ENCODE data around the gene SIRT7.

The SIRT7 gene

DNA sequence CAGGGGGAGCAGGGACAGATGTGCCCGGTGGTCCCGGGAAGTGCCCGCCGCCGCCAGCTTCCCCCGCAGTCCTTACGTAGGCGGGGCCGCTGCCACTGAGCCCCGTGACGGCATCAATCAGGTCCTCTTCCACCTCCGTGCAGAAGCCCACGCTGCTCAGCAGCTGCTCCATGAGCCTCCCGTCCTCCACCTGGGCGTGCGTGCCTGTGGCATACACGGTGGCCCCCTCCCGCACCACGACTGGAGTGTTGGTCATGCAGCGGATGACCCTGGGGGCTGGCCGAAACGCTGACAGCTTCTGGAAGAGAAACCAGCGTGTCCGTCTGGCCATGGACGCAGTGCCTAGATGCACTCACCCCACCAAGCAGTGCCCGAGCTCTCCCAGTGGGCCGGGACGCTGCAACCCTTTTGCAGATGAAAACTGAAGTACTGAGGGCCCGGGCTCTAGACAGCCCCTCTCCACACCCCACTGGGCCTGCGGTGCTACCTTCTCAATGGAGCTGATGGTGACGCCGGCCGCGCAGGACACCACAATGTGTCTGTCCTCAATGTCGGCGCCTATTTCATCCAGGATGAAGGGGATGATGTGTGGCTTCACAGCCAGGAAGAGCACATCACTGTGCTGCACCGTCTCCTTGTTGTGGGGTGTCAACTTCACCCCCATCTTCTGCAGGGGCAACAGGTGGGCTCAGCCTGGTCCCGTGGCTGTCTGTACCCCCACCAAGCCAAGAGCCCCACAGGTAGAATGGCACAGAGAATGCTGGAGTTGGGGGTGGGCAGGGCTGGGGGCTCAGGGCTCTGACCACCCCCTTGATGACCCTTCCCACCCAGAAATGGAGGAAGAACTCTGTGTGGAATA, 17.1 kb upstream of the SIRT7 start:
- DNase-seq (ENCODE audit: low read depth), result no peak
- no peak overlapping the region for H3K4me3 ChIP-seq (ENCODE audit: low read depth, low read length)
- TF ChIP-seq, protein P1, sequence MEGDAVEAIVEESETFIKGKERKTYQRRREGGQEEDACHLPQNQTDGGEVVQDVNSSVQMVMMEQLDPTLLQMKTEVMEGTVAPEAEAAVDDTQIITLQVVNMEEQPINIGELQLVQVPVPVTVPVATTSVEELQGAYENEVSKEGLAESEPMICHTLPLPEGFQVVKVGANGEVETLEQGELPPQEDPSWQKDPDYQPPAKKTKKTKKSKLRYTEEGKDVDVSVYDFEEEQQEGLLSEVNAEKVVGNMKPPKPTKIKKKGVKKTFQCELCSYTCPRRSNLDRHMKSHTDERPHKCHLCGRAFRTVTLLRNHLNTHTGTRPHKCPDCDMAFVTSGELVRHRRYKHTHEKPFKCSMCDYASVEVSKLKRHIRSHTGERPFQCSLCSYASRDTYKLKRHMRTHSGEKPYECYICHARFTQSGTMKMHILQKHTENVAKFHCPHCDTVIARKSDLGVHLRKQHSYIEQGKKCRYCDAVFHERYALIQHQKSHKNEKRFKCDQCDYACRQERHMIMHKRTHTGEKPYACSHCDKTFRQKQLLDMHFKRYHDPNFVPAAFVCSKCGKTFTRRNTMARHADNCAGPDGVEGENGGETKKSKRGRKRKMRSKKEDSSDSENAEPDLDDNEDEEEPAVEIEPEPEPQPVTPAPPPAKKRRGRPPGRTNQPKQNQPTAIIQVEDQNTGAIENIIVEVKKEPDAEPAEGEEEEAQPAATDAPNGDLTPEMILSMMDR (conservative IDR thresholded peaks at IDR 0.05; ENCODE audit: low read depth, low read length), result no peak

DNA sequence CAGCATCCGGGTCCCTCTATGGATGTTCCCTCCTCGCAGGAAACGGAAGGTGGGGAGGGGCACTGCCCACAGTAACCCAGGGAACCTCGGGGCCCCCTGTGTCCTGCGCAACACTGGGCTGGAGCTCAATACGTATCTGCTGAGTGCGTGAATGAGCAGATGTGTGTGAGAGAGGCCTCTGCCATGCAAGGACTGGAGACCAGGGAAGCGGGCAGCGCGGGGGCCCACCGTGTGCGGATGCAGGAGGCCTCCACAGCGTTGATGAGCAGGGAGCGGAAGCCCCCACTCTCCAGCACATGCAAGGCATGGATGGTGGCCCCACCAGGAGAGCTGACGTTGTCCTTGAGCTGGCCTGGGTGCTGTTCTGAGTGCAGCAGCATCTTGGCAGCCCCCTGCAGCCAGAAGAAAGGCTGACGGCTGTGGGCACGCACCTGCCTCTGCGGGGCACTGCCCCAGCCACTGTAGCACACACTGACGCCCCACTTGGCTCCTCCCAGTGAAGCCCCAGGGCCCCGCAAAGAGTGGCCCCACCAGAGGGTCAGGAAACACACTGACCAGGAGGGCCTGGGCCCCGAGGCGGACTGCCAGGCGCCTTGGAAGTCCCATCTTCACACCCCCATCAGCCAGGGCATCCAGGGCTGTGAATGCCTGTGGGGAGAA, 16.3 kb upstream of the SIRT7 start:
- TF ChIP-seq, protein P1 (conservative IDR thresholded peaks at IDR 0.05; ENCODE audit: low read depth, low read length), result no peak
- DNase-seq (ENCODE audit: low read depth), result no peak
- no peak overlapping the region for H3K4me3 ChIP-seq (ENCODE audit: low read depth, low read length)

GRCh38 chr17:81933178-81933699, 15.3 kb upstream of the SIRT7 start:
- H3K4me3 ChIP-seq (ENCODE audit: low read depth, low read length), result no peak overlapping the region
- TF ChIP-seq, protein P1 (conservative IDR thresholded peaks at IDR 0.05; ENCODE audit: low read depth, low read length), result no peak
- no peak for DNase-seq (ENCODE audit: low read depth)

DNA sequence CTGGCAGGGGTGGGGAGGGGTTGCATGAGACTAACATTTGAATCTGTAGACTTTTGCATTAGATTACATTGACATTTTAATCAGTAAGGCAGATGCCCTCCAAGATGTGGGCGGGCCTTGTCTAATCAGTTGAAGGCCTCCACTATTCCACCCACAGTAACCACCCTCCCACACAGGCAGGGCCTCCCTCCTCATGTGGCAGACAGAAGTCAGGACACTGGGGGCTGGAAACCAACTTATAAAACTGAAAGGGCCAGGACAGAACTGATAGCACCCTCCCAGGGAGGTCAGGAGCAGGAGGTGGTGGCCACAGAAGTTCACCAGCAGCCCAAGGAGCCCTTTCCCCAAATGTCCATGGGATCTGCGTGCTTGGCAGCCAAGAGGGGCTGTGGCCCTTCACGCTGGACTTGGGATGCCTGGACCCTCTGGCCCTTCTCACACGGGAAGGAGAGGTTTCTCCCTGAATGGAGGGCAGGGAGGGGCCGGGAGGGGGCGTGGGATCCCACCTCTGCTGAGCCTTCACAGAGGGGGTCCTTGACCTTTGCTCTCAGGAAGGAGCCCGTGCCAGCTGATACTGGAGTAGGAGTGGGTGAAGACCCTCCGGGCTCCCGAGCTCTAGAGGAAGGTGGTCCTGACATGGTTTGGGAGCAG, 14.5 kb upstream of the SIRT7 start:
- TF ChIP-seq, protein P1 (conservative IDR thresholded peaks at IDR 0.05; ENCODE audit: low read depth, low read length), result no peak
- no peak overlapping the region for H3K4me3 ChIP-seq (ENCODE audit: low read depth, low read length)
- no peak for DNase-seq (ENCODE audit: low read depth)

DNA sequence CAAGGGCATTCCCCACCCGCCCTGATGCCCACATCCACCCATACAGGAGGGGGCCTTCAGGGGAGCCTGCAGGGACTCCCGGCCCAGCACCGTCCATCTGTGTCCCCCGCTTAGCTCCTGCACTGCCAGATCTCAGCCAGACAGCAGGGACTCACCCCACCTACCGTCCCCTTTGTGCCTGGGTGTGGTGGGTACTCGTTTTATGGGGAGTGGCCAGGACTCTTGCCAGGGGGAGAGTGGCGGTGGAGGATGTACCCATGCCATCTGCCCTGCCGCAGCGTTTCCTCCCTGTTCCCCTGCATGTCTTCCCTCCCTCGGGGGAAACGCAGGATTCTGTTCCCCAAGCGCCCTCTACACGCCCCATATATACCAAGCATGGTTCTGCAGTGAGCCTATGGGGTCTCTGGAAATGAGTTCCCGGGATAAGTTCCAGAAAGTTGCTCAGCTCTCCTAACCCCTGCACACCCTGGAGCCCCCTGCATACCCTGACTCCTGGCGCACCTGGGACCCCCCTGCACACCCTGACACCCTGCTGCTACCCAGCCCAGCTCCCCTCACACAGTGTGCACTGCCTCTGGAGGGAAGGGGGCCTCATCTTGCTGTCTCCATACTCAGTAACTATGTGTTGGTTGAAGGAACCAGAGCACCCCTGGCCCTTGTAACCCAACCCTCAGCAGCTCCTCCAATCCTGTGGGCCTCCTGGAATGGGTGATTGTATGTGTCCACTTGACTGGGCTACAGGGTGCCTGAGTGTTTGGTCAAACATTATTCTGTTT, 13.8 kb upstream of the SIRT7 start:
- H3K4me3 ChIP-seq (ENCODE audit: low read depth, low read length), result no peak overlapping the region
- no peak for DNase-seq (ENCODE audit: low read depth)

DNA sequence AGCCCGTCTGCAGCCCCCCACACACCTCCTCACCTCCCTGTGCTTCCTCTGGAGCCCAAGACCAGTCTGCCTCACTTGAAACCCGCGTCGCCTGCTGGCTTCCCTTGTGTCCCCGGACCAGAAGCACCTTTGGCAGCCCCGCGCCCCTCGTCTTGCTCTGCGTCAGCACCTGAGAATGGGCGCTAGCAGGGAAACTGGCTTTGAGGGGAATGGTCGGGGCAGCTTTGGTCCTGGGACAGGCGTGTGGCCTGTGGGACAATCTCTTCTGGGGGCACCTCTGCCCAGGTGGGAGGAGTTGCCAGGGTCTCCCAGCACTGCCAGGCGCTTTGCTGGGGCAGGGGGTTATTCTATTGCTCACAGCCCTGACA, 13.2 kb upstream of the SIRT7 start:
- no peak for DNase-seq (ENCODE audit: low read depth)
- no peak overlapping the region for H3K4me3 ChIP-seq (ENCODE audit: low read depth, low read length)
- TF ChIP-seq, protein P1 (conservative IDR thresholded peaks at IDR 0.05; ENCODE audit: low read depth, low read length), result no peak

More for the DNA sequence above, 13.8 kb upstream of the SIRT7 start:
- TF ChIP-seq, protein P1 (conservative IDR thresholded peaks at IDR 0.05; ENCODE audit: low read depth, low read length), result no peak

Data from choroid plexus epithelial cell (primary cell).